HG02610 (cell line): Measurements from ENCODE around the gene RANBP17.
"Not testable (repeated sequence)": the region's sequence is repeated elsewhere in the genome, so short reads cannot be mapped to it uniquely, and the experiment has no call there.

Experiments used
- ATAC-seq: cut with Tn5 transposase; IDR thresholded peaks from one replicate; pipeline ENCODE4 v1.9.1; 2021; ENCODE audit warnings: mild to moderate bottlenecking, moderate library complexity; ENCODE audit not compliant: unreplicated experiment

RANBP17 gene

DNA sequence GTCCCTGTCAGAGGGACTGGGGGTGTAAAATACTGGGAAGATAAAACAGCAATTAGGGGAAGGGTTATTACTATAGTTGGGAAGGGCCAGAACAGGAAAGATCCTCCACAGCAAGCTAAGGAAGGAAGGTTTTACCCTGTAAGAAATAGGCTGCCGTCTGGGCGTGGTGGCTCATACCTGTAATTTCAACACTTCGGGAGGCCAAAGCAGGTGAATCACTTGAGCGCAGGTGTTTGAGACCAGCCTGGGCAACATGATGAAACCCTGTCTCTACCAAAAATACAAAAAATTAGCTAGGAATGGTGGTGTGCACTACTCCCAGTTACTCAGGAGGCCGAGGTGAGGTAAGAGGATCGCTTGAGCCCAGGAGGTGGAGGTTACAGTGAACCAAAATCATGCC is 282.1 kb downstream of the RANBP17 start:
- ATAC-seq, result no peak

DNA sequence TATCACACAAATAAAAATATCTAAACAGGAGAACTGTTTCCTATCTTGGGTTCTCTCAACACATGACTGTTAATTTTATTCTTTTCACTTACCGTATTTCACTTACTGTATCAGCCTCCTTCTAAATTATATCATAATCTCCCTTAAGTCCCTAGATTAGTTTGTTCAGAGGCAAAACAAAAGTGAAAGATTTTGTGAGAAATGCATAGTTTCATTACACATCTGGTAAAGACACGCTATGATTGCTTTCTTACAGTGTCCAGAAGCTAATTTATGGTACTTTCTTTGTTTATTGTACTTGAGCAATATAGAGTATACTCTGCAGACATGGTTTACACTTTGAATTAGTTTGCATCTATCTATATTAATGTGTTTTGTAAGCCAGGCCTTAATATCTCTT is 287.5 kb downstream of the RANBP17 start:
- peak; percentile 56 for ATAC-seq

- ATAC-seq, result no peak
These were observed 288.0 kb downstream of the RANBP17 start for GRCh38 chr5:171149772-171150171.

GRCh38 chr5:171152382-171152781 is 290.6 kb downstream of the RANBP17 start:
- ATAC-seq, result no peak

GRCh38 chr5:171155621-171156020 is 293.8 kb downstream of the RANBP17 start:
- ATAC-seq, result no peak

DNA sequence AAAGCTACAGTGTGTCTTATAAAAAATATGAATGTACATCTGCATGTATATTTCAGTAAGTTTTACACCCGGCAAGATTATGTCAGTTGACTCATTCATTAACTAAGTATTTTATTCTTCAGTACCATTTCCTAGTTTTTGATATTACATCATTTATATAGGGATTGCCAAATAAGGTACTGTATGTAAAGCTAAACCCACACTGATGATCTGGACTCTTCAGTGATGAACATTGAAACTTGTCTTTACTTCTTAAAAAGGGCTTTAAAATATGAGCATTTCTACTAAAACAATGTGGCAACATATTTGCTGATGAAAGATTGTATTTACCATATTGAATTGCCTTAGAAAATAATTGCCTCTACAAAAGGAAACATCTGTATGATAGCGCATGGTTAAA is 295.5 kb downstream of the RANBP17 start:
- ATAC-seq, result no peak

DNA sequence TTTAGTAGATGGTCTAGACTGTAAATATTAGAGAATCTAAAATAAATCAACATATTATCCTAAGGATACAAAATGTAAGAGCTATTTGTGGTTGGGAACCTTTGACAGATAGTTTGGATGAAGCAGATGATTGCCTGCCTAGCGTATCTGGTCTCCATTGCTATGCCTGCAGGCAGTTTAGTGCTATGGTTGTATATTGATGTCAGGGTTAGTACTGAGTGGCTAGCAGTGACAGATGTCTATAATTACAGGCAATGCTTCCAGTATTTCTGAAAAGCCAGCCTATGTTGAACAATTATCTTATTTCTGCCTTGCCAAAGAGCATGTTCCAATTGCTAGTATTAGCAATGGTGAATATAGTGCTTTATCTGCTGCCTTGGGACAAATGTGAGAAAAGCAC is 296.0 kb downstream of the RANBP17 start:
- ATAC-seq, result no peak

- ATAC-seq, result no peak
These were observed 296.8 kb downstream of the RANBP17 start for GRCh38 chr5:171158581-171158980.

GRCh38 chr5:171162165-171162564 is 300.3 kb downstream of the RANBP17 start:
- no peak for ATAC-seq

DNA sequence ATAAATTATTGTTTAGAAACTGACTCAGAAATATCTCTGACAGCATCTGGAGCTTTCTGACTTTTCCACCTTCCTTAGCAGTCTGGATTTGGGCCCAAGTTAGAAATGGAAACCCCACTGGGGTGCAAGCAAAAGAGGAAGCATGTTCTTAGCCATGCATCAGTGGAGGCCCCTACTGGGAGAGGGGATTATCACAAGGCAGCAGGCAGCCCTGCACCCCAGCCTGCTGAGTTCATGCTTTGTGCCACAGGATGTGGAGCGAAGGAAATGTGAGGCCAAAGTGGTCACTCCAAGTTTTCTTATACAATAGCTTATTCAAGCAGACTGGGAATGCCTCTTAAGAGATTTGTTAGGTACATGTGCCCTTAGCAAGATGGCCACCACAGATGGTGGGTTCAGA is 300.8 kb downstream of the RANBP17 start:
- peak; percentile 51 for ATAC-seq

GRCh38 chr5:171166766-171167165 is 304.9 kb downstream of the RANBP17 start:
- no peak for ATAC-seq

- no peak for ATAC-seq
These were observed 306.4 kb downstream of the RANBP17 start for GRCh38 chr5:171168171-171168570.

GRCh38 chr5:171174960-171175359 is 313.1 kb downstream of the RANBP17 start:
- ATAC-seq, result not testable (repeated sequence)

DNA sequence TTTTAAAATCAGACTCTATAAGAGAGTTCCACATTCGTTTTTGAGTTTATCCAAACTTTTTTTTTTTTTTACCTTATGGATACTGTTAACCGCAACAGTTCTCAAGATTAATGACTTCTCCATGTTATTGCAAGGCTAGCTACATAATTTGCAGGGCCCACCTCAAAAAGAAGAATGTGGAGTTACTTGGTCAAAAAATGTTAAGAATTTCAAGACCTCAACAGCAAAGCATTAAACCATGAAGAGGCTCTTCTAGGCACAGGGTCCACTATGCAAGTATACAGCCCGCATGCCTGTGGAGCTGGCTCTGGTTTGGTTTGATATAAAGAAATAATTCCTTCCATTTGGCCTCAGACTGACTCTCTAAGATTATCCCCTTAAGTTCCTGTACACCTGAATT is 313.9 kb downstream of the RANBP17 start:
- no peak for ATAC-seq

- ATAC-seq, result not testable (repeated sequence)
These were observed 316.4 kb downstream of the RANBP17 start for GRCh38 chr5:171178190-171178589.

- ATAC-seq, result no peak
These were observed 326.2 kb downstream of the RANBP17 start for GRCh38 chr5:171188016-171188415.

DNA sequence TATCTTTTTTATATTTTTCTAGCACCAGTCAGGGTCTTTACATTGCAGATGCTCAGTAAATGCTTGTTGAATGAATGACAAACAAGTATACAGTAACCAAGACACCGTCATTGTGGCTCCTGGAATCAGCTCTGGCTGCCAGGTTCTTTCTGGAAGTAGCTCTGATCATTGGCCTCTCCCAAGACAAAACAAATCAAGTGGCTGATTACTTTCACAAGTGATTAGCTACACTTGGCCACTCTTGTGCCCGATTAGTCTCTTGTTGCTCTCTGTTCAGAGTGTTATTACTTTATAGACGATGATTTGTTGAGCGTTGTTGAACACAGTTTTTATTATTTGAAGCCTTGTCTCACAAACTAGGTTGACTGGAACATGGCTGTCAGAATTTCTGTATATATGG is 327.6 kb downstream of the RANBP17 start:
- ATAC-seq, result no peak

DNA sequence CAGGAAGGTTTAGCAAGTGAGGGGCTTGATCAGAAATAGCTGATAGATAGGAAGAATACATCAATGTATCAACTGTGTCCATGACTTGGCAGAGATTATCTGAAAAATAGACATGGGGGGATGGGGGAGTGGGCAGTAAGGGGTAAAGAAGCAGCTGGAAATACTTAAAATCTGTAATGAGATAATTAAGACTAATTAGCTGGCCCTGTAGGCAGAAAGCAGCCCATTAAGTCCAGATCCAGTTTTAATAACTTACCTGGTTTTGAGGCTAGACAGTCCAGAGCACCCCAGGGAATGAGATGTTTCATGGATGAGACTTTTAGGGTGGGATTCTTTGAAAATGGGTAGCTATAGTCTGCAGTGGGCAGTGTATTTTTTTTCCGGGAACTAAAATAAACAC is 330.3 kb downstream of the RANBP17 start:
- ATAC-seq, result no peak

- no peak for ATAC-seq
These were observed 339.5 kb downstream of the RANBP17 start for GRCh38 chr5:171201310-171201709.

- ATAC-seq, result no peak
These were observed 343.6 kb downstream of the RANBP17 start for GRCh38 chr5:171205375-171205774.

GRCh38 chr5:171207256-171207847 is 345.5 kb downstream of the RANBP17 start:
- no peak for ATAC-seq

DNA sequence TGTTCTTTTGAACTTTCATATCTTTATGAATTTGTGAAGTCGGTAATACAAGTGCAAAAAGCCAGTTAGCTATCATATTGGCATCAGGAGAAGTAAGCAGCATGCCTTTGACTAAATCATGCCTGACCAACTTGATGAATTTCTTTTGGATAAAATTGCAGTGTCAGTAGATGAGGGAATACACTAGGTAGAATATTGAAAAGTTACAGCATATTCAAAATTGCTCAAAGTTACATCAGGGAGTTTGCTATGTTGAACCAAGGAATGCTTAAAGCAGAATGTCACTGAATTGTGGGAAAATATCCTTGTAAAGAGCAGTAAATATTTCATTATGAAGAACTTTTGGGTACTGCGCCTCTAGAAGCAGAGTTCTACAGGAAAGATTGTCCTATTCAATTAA is 360.1 kb downstream of the RANBP17 start:
- ATAC-seq, result no peak

DNA sequence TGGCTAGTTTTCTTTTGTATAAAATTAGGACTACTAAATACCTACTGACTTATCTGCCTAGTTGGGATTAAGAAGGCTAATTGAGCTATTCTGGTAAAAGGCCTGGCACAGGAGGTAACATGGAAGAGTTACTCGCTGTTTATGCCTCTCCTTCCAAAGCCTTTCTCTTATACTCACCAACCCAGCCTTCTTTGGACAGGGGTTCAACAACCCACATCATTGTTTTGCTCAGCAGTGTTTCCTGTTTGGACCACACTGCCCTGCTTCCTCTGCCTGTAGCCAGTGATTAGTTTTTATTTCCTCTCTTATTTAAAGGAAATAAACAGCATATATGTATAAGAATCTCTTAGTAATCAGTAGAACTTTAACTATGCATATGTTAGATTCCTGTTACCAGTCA is 362.1 kb downstream of the RANBP17 start:
- no peak for ATAC-seq
